Body of pancreas (tissue), 4 donors: ENCODE measurements around the gene SLC37A2.

Experiments
- POLR2A ChIP-seq, 3 donors: fragments of 450-650 bp; IDR thresholded peaks; one replicate each; pipeline ENCODE4 v1.6.1; 2016; ENCODE audit warnings: antibody characterized with exemption in 3 of 3, mild to moderate bottlenecking in 2 of 3
- TF ChIP-seq, protein P1 (sequence below), 7 experiments: fragments of 450-650 bp in 4 of 7; fragments of 200-600 bp in 3 of 7; sonication (generic) in 3 of 7; IDR thresholded peaks; one replicate each; pipeline ENCODE4 v1.5.1; 2016 to 2019; ENCODE audit warnings: antibody characterized with exemption in 7 of 7

GRCh38 chr11:125020342-125020741, 42.8 kb upstream of the SLC37A2 start:
- TF ChIP-seq, protein P1, sequence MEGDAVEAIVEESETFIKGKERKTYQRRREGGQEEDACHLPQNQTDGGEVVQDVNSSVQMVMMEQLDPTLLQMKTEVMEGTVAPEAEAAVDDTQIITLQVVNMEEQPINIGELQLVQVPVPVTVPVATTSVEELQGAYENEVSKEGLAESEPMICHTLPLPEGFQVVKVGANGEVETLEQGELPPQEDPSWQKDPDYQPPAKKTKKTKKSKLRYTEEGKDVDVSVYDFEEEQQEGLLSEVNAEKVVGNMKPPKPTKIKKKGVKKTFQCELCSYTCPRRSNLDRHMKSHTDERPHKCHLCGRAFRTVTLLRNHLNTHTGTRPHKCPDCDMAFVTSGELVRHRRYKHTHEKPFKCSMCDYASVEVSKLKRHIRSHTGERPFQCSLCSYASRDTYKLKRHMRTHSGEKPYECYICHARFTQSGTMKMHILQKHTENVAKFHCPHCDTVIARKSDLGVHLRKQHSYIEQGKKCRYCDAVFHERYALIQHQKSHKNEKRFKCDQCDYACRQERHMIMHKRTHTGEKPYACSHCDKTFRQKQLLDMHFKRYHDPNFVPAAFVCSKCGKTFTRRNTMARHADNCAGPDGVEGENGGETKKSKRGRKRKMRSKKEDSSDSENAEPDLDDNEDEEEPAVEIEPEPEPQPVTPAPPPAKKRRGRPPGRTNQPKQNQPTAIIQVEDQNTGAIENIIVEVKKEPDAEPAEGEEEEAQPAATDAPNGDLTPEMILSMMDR (IDR thresholded peaks at IDR 0.05): no peak
- TF ChIP-seq POLR2A (IDR thresholded peaks at IDR 0.05): no peak
